ENCODE measurements around the gene COL5A1.
"Not testable (repeated sequence)": the region's sequence is repeated elsewhere in the genome, so short reads cannot be mapped to it uniquely, and the experiment has no call there.

The COL5A1 gene

GRCh38 chr9:134837529-134837928 lies 195.9 kb downstream of the COL5A1 start:
- DNase-seq (ENCODE audit: low read depth) = no peak

- DNase-seq (ENCODE audit: low read depth) = no peak
These were observed 197.2 kb downstream of the COL5A1 start for GRCh38 chr9:134838651-134839454.

- no peak for DNase-seq (ENCODE audit: low read depth)
These were observed 198.0 kb downstream of the COL5A1 start for GRCh38 chr9:134839455-134840125.

DNA sequence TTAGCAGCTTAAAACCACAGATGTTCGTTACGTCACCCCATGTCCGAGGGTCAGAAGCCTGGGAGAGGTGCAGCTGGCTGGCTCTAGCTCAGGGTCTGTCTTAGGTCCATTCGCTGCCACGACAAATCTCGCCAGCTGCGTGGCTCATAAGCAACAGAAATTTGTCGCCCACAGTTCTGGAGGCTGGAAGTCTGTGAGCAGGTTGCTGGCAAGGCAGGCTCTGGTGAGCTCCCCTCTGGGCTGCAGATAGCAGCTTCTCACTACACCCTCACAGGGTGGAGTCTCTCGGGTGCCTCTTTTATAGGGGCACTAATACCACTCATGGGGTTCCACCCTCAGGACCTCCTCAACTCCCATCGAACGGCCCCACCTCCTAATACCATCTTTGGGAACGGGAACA lies 198.9 kb downstream of the COL5A1 start:
- DNase-seq (ENCODE audit: low read depth) = no peak

DNA sequence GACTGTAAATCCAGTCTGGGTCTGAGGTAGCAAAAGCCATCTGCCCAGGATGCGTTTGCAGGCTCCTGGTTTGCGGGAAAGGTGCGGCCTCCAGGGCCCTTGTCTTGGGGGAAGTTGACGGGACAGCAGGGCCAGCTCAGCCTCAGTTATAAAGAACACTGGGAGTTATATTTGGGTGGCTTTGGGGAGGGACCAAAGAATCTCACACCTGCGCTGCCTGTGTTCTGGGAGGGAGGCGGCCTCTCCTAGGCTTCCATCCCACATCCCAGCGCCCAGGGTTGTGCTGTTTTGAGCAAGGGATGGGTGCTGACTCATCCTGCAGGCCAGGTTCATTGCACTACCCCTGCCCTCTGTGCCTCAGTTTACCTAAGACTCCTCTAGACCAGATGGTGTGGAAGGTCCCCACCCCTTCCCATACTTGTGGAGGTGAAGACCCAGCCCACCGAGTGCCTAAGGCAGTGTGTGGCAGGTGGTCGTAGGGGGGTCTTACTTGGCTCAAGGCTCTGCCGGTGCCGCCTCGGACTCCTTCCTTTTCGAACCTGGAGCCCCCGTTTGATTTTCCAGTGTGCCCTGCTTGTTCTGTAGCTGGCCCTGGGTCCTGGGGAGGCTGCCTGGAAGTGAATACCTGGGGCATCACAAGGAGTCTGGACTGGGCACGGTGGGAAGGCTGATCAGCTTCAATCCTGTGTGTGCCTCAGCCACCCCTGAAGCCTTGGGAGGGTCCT lies 199.7 kb downstream of the COL5A1 start:
- no peak for DNase-seq (ENCODE audit: low read depth)

GRCh38 chr9:134842321-134842720 lies 200.7 kb downstream of the COL5A1 start:
- no peak for DNase-seq (ENCODE audit: low read depth)

GRCh38 chr9:134843740-134844139 lies 202.1 kb downstream of the COL5A1 start:
- no peak for DNase-seq (ENCODE audit: low read depth)

GRCh38 chr9:134844821-134845220 lies 203.2 kb downstream of the COL5A1 start:
- no peak for DNase-seq (ENCODE audit: low read depth)

GRCh38 chr9:134846187-134846586 lies 204.6 kb downstream of the COL5A1 start:
- DNase-seq (ENCODE audit: low read depth) = no peak

- DNase-seq (ENCODE audit: low read depth) = no peak
These were observed 205.1 kb downstream of the COL5A1 start for GRCh38 chr9:134846699-134847098.

DNA sequence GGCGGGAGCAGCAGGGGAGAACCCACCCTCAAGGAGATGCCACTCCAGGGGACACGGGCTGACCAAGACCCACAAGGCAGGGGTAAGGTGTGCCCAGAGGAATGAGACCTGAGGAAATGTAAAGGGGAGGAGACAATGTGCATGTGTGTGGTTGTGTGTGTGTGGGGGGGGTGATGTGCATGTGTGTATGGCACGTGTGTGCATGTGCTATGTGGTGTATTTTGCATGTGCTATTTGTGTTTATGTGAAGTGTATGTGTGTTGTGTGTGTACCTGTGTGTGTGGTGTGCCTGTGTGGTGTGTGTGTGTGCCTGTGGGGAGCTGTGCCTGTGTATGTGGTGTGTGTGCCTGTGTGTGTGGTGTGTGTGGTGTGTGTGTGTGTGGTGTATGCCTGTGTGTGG lies 205.5 kb downstream of the COL5A1 start:
- no peak for DNase-seq (ENCODE audit: low read depth)

DNA sequence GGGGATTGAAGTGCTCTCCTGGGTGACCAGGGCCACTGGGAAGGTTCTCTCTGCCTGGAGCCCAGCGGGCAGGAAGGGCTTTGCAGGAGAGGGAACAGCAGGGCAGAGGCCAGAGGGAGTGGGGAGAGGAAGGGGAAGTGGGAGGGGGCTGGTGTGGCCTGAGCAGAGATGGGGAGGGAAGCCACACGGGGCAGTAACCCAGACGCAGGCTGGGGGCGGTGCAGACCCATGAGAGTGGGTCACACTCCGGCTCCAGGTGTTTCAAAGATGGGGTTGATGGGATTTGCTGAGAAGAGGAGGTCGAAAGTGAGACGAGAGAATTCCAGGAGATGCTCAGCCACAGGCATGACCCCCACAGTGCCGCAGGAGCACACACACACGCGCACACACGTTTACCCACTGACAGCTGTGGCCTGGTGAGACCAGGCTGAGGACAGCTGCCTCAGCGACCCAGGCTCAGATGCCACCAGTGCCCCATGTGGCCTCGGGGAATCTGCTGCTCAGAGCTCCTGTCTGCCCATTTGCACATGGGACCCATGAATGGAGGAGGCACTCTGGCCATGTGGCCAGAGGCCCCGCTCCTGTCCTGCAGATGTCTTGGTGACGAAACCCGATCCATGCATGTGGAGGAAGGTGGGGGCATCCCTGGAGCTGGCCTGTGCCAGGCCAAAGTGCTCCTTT lies 206.3 kb downstream of the COL5A1 start:
- no peak for DNase-seq (ENCODE audit: low read depth)

DNA sequence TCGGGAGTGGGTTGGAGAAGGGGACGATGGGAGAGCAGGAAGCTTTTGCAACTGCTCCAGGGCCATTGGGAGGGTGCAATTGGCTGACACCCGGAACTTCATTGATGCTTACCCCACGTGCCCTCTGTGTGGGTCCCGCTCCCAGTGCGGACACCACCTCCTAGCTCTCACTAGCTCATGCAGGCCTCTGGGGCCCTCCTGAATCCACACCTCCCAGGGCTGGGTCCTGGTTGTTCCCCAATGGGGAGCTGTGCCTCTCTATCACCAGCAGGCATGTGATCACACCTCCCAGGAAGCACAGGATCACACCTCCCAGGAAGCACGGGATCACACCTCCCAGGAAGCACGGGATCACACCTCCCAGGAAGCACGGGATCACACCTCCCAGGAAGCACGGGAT lies 206.9 kb downstream of the COL5A1 start:
- no peak for DNase-seq (ENCODE audit: low read depth)

- DNase-seq (ENCODE audit: low read depth) = no peak
These were observed 209.0 kb downstream of the COL5A1 start for GRCh38 chr9:134850611-134851010.

- no peak for DNase-seq (ENCODE audit: low read depth)
These were observed 209.4 kb downstream of the COL5A1 start for GRCh38 chr9:134851020-134851419.

- no peak for DNase-seq (ENCODE audit: low read depth)
These were observed 211.5 kb downstream of the COL5A1 start for GRCh38 chr9:134852906-134853654.

DNA sequence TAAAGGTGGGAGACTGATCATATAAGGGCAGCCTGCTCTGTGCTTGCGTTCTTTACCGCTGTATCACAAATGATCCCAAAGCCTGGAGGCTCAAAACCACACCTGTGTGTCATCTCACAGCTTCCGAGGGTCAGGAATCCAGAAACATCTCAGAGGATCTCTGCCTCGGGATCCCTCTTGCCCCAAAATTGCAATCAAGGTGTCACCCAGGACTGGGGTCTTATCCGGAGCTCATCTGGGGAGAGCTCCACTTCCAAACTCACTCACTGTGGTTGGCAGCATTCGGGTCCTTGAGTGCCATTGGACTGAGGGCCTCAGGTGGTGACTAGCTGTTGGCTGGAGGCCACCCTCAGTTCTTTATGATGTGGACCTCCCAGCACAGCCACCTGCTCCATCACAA lies 212.3 kb downstream of the COL5A1 start:
- DNase-seq (ENCODE audit: low read depth) = no peak

GRCh38 chr9:134854541-134854981 lies 213.0 kb downstream of the COL5A1 start:
- DNase-seq (ENCODE audit: low read depth) = no peak

GRCh38 chr9:134855231-134855899 lies 213.8 kb downstream of the COL5A1 start:
- DNase-seq (ENCODE audit: low read depth) = no peak

DNA sequence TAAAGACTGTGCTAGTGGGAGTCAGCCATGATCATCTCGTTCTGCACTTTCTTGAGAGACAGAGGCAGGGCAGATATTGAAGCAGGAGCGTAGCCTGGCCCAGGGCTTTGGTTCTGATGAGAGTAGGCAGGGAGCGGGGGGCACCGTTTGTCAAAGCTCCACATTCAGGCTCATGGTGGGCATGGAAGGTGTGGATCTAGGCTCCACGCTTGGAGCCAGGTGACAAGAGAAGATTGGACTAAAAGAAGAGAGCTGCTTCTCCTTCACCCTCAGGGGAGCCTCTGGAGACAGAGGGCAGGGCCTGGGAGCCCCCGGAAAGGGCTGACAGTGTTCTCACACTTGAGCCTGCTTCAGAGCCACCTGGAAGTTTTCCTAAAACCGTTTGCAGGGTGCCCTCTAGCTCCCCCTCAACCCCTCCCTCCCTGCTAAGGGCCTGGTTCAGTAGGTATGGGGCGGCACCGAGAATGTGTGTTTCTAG lies 214.3 kb downstream of the COL5A1 start:
- DNase-seq (ENCODE audit: low read depth) = no peak

DNA sequence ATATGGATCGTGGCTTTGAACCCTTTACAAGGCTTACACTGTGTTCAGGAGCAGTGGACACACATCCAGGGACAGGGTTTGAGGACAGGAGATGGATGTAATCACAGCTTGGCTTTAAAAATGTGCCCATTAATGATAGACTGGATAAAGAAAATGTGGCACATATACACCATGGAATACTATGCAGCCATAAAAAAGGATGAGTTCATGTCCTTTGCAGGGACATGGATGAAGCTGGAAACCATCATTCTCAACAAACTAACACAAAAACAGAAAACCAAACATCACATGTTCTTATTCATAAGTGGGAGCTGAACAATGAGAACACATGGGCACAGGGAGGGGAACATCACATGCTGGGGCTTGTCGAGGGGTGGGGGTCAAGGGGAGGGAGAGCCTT lies 215.8 kb downstream of the COL5A1 start:
- DNase-seq (ENCODE audit: low read depth) = not testable (repeated sequence)

Measured in amniotic epithelial cell (primary cell).